Stomach (tissue), 4 donors: ENCODE data around the gene WDR73.

ENCODE experiments used
- EP300 ChIP-seq: sonication (generic); formaldehyde crosslinking; IDR thresholded peaks from one replicate; pipeline ENCODE4 v1.6.1; 2017; ENCODE audit warnings: antibody characterized with exemption
- TF ChIP-seq, protein P1 (sequence below), 7 experiments: fragments of 450-650 bp in 4 of 7; fragments of 200-600 bp in 3 of 7; sonication (generic) in 3 of 7; IDR thresholded peaks; one replicate each; pipeline ENCODE4 v1.5.1; 2016 to 2019; ENCODE audit warnings: antibody characterized with exemption in 7 of 7, control low read depth in 2 of 7, mild to moderate bottlenecking in 1 of 7

DNA sequence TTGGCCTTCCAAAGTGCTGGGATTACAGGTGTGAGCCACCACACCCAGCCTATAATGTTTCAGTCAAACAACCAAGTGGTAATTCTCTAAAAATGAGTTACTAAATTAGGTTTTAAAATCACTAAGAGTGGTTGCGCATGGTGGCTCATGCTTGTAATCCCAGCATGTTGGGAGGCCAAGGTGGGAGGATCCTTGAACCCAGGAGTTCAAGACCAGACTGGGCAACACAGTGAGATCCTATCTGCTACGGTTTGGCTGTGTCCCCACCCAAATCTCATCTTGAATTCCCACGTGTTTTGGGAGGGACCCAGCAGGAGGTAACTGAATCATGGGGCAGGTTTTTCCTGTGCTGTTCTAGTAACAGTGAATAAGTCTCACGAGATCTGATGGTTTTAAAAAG is 35.8 kb upstream of the WDR73 start:
- TF ChIP-seq, protein P1, sequence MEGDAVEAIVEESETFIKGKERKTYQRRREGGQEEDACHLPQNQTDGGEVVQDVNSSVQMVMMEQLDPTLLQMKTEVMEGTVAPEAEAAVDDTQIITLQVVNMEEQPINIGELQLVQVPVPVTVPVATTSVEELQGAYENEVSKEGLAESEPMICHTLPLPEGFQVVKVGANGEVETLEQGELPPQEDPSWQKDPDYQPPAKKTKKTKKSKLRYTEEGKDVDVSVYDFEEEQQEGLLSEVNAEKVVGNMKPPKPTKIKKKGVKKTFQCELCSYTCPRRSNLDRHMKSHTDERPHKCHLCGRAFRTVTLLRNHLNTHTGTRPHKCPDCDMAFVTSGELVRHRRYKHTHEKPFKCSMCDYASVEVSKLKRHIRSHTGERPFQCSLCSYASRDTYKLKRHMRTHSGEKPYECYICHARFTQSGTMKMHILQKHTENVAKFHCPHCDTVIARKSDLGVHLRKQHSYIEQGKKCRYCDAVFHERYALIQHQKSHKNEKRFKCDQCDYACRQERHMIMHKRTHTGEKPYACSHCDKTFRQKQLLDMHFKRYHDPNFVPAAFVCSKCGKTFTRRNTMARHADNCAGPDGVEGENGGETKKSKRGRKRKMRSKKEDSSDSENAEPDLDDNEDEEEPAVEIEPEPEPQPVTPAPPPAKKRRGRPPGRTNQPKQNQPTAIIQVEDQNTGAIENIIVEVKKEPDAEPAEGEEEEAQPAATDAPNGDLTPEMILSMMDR (IDR thresholded peaks at IDR 0.05), result no peak
- no peak for TF ChIP-seq EP300
